Right hindlimb (tissue), 1 donor: ENCODE data around the gene UNC45A.
A peak's percentile ranks its signal among the peaks of the same experiment; 100 is the strongest.
"Not testable (repeated sequence)": the region's sequence is repeated elsewhere in the genome, so short reads cannot be mapped to it uniquely, and the experiment has no call there.

Source experiments
- DNase-seq: peaks from one replicate; pipeline ENCODE4 v3.0.0-alpha.2; 2018

Gene UNC45A

DNA sequence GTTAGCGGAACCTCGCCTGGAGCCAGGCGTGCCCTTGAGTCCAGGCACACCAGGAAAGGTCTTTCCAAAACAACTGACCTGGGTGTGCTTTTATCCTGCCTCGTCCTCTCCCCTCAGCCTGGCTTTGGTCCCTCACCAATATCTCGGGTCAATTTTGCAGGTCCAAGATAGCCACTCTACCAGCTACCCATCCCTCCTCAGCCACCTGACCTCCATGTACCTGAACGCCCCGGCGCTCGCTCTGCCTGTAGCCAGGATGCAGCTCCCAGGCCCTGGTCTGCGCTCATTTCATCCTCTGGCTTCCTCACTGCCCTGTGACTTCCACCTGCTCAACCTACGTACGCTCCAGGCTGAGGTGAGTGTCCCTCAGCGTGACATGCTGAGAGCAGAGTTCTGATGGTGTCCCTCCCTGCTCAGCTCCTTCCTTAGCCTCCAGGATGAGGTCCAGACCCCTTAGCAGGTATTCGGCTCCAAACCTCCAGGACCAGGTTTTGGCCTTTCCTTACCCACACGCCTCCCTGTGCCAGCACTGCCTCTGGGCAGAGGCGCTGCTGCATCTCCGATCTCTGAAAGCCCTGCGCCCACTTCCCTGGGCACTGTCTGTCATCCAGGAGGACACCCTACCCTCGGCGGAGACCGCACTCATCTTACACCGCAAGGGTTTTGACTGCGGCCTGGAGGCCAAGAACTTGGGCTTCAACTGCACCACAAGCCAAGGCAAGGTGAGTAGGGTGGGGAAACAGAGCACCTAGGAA is 16.9 kb upstream of the UNC45A start:
- no peak for DNase-seq

GRCh38 chr15:90918835-90919234 is 16.2 kb upstream of the UNC45A start:
- no peak for DNase-seq

GRCh38 chr15:90921887-90922286 is 13.2 kb upstream of the UNC45A start:
- no peak for DNase-seq

DNA sequence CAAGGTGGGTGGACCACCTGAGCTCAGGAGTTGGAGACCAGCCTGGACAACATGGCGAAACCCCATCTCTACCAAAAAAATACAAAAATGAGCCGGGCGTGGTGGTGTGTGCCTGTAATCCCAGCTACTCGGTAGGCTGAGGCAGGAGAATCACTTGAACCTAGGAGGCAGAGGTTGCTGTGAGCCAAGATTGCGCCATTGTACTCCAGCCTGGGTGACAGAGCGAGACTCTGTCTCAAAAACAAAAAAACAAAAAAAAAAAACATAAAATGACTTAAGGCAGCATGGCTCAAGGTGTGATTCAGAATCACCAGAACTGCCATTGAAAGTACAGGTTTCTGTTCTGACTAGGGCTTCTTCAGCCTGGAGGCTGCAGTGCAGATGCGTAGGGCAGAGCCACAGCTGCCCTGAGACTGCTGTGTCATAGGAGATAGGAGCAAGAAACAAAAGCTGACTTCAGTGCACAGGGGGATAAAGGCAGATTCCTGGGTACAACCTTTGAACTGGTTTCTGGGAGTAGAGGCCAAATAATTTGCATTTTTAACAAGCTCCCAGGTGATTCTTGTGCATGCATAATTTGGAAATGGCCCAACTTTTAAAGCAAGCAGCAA is 12.3 kb upstream of the UNC45A start:
- DNase-seq: not testable (repeated sequence)

DNA sequence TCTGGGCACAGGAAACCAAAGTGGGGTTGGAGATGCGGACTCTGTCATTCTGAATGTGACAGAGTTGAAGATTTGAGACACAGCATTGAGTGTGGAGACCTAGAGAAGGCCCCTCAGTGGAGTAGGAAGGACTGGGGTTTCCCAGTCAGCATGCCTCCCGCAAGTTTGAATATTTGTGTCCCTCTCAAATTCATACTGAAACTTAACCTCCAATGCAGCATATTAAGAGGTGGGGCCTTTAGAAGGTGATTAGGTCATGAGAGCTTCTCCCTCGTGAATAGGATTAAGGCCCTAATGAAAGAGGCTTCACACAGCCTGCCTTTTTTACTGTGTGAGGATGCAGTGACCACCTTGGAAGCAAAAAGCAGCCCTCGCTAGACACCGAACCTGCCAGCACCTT is 10.7 kb upstream of the UNC45A start:
- DNase-seq: no peak

DNA sequence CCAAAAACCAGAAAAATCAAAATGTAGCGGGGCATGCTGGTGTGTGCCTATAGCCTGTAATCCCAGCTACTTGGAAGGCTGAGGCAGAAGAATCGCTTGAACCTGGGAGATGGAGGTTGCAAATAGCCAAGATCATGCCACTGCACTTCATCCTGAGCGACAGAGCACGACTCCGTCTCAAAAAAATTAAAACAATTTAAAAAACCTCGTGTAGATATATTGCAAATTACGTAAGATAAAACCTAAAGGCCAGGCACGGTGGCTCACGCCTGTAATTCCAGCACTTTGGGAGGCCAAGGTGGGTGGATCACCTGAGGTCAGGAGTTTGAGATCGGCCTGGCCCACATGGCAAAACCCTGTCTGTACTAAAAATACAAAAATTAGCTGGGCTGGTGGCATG is 8.3 kb upstream of the UNC45A start:
- not testable (repeated sequence) for DNase-seq

GRCh38 chr15:90928106-90928505 is 7.0 kb upstream of the UNC45A start:
- not testable (repeated sequence) for DNase-seq

DNA sequence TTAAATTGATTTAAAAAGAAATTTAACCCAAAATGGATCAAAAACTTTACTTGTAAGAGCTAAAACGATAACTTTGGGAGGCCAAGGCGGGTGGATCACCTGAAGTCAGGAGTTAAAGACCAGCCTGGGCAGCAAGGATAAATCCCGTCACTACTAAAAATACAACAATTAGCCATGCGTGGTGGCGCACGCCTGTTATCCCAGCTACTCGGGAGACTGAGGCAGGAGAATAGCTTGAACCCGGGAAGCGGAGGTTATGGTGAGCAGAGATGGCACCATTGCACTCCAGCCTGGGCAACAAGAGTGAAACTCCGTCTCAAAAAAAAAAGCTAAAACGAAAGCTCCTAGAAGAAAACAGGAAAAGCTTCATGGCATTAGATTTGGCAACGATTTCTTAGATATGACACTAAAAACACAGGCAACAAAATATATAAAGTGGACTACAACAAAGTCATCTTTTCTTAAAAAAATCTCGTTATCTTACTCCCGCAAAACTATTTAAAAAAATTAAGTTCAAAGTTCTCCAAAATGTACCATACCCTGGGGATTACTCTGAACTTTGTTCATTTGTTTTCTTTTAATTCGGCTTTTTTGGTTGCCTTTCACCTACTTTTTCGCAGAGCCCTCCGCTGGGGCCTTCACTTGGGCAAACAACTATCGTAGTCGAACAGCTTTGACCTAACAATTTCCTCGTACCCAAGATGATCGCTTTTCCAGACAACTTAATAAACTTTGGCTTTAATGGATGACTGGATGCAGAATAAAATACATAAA is 5.7 kb upstream of the UNC45A start:
- no peak for DNase-seq

DNA sequence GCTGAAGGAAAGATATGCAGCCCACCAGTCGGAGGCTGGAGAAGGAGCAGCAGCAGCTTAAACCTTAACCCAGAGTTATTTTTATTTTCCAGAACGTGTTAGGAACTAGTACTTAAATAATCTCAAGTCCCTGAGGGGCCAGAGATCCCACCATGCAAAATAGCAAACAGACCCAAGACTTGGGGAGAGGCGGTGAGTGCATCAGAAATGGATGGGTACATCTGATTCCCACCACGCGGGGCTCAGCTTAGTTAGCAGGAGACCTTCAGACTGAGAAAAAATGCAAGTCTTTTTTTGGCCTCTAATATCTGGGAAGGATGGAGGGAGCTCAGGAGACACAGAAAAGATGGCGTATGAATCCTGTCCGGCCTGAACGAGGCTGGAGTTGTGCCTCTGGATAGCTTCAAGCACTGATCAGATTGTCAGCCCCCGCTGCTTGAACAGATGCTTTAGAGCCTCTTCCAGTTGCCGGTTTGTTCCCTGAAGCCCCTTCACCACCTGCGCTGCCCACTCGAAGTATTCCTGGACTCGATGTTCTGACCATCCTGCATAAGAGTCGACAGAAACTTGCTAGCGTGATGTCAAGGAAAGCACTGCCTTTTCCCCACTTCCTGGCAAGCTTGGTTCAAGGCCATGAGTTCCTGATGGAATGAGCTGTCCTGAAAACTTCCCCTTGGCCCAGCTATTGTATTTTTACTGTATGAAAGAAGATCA is 4.1 kb upstream of the UNC45A start:
- no peak for DNase-seq

DNA sequence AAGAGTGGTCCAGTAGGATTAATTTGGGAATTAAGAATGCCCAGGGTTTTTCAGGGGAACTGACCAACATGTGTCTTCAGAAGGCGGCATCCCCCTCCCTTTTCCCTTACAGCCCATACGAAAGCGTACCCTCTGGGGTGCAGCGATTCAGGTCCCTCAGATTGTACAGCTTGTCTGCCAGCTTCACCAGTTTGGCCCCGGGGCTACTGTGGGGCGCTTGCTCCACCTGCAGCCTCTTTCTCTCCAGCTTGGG is 3.6 kb upstream of the UNC45A start:
- DNase-seq: no peak

DNA sequence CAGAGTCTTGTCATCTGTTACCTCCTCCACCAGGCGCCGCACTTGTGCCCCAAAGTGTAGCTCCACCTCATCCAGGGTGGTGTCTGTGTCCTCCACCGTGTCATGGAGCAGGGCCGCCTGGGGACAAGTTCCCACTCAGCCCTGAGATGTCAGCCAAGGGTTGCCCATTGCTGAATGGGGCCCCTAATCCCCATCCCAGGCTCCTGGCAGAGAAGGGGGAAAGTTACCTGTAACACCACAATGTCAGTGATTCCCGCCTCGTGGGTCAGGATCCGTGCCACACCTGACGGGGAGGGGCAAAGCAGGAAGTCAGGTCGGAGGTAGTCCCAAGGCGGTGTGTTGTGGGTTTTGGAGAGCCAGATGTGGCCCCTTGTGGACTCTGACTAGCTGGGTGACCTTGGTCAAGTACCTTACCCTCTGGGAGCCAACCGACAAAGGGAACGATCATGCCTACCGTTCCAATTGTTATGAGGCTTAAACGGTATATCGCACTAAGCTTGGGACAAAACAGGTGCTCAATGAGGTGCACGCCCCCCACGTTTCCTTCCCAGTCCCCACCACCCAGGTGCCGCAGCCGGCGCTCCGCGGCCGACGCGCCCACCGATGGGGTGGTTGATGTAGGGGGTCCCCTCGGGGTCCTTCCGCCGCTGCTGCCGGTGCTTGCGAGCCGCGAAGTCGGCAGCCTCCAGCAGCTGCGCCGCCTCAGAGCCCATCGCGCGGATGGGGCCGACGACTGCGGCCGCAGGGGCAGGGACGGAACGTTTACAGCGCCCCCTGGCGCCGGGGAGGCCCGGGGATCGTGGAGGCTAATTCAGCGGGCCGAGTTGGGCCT is 3.0 kb upstream of the UNC45A start, which contains the start of gene HDDC3:
Gene HDDC3 (minus strand): TSS at position 722 of the 832 bp plus-strand sequence. CDS start 9 bp downstream, at position 713.
- DNase-seq: peak; percentile 90

- DNase-seq: no peak
Observed at GRCh38 chr15:90932660-90932991, 2.5 kb upstream of the UNC45A start.

GRCh38 chr15:90933301-90933700 is 1.8 kb upstream of the UNC45A start:
- DNase-seq: no peak

DNA sequence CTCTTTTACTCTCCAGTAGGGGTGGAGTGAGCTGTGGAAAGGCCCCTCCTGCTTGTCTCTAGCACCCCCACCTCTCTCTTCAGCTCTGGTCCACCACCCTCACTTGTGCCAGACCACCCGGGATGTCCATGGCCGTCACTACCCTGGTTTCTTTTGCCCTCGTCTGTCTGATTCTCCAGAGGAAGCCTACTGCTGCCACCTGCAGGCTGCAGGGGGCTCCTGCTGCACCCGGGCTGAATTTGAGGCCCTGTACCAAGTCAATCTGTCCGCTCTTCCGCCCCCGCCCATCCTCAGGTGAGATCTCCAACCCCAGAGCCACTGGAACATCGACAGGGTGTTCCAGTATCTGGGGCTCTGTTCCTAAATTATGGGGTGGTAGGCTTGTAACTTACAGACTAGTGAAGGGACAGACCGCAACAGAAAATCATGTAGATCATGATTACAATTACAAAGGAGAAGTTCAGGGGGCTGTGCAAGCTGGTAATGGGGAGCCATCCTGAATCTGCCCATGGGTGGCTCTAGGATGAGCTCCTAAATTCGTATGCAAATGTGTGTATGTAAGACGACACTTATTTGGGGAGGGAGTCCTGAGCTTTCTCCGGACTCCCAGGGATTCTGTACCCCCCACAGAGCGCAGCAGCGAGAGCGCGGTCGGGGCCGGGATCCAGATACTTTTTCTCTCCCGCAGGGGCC is 683 bp upstream of the UNC45A start:
- peak; percentile 84 for DNase-seq

DNA sequence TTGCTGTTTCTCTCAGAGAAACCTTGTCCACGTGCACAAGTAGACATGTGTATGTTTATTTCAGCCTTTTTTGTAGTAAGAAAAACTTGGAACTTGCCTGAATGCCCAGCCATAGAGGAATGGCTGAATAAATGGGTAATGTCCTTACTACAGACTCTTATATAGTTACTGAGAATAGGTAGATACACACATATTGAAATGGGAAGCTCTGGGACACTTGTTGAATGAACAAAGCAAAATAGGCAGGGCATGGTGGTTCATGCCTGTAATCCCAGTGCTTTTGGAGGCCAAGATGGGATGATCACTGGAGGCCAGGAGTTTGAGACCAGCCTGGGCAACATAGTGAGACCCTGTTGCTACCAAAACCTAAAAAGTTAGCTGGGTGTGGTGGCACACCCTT is 1.7 kb downstream of the UNC45A start:
- no peak for DNase-seq

DNA sequence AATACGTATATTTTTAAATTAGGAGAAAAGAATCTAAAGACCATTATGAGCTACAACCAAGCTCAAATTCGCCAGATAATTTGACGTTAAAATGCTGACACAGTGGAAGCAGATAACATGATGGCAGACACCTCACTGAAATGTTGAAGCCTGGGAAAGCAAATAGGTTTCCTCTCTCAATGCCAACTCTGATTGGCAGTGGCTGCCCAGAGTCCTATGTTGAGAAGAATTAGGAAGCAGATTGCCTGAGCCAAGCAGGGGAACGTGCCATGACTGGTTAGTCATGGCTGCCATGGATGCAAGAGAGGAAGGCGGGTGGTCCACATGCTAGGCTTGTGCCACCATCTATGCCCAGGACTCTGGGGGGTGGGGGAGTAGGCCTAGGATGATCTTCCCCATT is 3.2 kb downstream of the UNC45A start:
- DNase-seq: no peak

- no peak for DNase-seq
Observed at GRCh38 chr15:90939756-90940155, 4.7 kb downstream of the UNC45A start.

DNA sequence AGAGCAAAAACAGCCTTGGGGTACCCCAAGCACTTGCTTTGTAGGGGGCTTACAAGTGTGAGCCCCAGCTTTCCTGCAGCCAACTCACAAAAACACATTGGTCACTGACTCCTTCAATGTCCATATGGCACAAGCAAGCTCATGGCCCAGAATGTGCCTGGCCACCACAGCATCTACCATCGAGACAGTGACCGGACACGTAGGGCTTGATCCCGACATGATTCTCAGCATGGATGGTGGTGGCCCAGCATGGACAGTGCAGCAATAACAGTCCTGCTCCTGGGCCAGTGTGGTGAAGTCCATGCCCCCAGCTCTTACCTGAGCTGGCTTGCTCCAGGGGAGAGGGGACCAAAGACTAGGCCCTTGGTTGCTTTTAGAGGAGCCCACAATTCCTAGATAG is 6.0 kb downstream of the UNC45A start:
- DNase-seq: no peak

DNA sequence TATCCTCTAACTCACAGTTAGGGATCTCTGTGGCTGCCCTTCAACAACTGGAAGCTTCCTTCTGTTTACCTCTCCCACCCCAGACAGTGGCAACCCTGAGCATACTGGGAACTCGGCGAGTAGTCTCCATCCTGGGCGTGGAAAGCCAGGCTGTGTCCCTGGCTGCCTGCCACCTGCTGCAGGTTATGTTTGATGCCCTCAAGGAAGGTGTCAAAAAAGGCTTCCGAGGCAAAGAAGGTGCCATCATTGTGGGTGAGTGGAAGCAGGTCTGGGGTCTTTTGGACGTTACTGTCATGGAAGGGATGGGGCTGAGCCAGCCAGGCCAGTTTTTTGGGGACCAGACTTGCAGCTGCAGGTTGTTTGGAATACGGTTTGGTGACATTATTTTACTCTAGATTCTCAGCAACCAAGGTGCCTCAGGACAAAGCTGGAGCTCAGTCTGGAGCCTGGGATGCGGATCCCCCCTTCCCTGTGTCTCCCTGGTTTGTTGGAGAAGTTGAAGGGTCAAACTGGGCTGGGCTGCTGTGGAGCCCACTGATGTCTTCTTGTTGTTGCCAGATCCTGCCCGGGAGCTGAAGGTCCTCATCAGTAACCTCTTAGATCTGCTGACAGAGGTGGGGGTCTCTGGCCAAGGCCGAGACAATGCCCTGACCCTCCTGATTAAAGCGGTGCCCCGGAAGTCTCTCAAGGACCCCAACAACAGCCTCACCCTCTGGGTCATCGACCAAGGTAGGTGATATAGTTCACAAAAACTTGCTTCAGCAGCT is 7.5 kb downstream of the UNC45A start:
- DNase-seq: no peak

- DNase-seq: no peak
Observed at GRCh38 chr15:90945091-90945490, 10.0 kb downstream of the UNC45A start.

- DNase-seq: no peak
Observed at GRCh38 chr15:90946538-90946937, 11.5 kb downstream of the UNC45A start.
